HT-29 (cell line): ENCODE results near the gene TYMP. TPM values are rescaled to one million over a fixed set of nuclear protein-coding genes. Genes with fewer than 3 reads are reported as not detected.
A peak's percentile ranks its signal among the peaks of the same experiment; 100 is the strongest.
"Not testable (repeated sequence)": the region's sequence is repeated elsewhere in the genome, so short reads cannot be mapped to it uniquely, and the experiment has no call there.

ENCODE experiments used
- DNase-seq: peaks from one replicate; pipeline ENCODE4 v3.0.0-alpha.2; 2015; ENCODE audit warnings: low spot score
- total RNA-seq: library from RNA; depleted of rRNA; stranded (reverse); fragments of >200 nt; shearing (Covaris generic); gene quantifications from 2 replicates; pipeline ENCODE4 v1.2.3, GENCODE V29; 2014

The TYMP gene
- total RNA-seq, 1 experiment from 2014 or later, result 7.4 TPM

GRCh38 chr22:50525104-50525857, 4.5 kb downstream of the TYMP start, which contains the start of gene SCO2:
SCO2 (minus strand) TSS chr22:50525598; CDS start chr22:50524411, 1,187 bp downstream.
- peak; percentile 94 for DNase-seq

- DNase-seq, result peak; percentile 33
These were observed 5.1 kb downstream of the TYMP start for GRCh38 chr22:50524676-50525103.

GRCh38 chr22:50523806-50524675, 5.8 kb downstream of the TYMP start:
- peak; percentile 13 for DNase-seq

- no peak for DNase-seq
These were observed 6.4 kb downstream of the TYMP start for GRCh38 chr22:50523458-50523805.

- no peak for DNase-seq
These were observed 6.9 kb downstream of the TYMP start for GRCh38 chr22:50522806-50523438.

GRCh38 chr22:50522208-50522805, 7.5 kb downstream of the TYMP start:
- DNase-seq, result no peak

- DNase-seq, result no peak
These were observed 8.1 kb downstream of the TYMP start for GRCh38 chr22:50521710-50522109.

- DNase-seq, result no peak
These were observed 8.9 kb downstream of the TYMP start for GRCh38 chr22:50520826-50521453.

- DNase-seq, result not testable (repeated sequence)
These were observed 9.6 kb downstream of the TYMP start for GRCh38 chr22:50520184-50520583.

- no peak for DNase-seq
These were observed 10.7 kb downstream of the TYMP start for GRCh38 chr22:50519151-50519550.

GRCh38 chr22:50518606-50519005, 11.2 kb downstream of the TYMP start:
- no peak for DNase-seq

GRCh38 chr22:50517495-50518260, 12.1 kb downstream of the TYMP start:
- DNase-seq, result no peak

GRCh38 chr22:50516891-50517290, 12.9 kb downstream of the TYMP start:
- DNase-seq, result no peak

GRCh38 chr22:50516068-50516467, 13.7 kb downstream of the TYMP start:
- DNase-seq, result no peak

GRCh38 chr22:50513175-50513574, 16.6 kb downstream of the TYMP start:
- no peak for DNase-seq

- DNase-seq, result no peak
These were observed 20.9 kb downstream of the TYMP start for GRCh38 chr22:50508897-50509296.

GRCh38 chr22:50507991-50508884, 21.6 kb downstream of the TYMP start, which contains the start of gene NCAPH2:
NCAPH2 (plus strand) TSS chr22:50508224; CDS start chr22:50508338, 114 bp downstream.
- DNase-seq, result peak; percentile 92

GRCh38 chr22:50507421-50507990, 22.3 kb downstream of the TYMP start, which contains the start of gene LMF2:
LMF2 (minus strand) TSS chr22:50507702; CDS start chr22:50507675, 27 bp downstream.
- DNase-seq, result no peak
